OCI-LY3 (cell line): Measurements from ENCODE around the gene RERE.

ENCODE experiments used
- H2AFZ ChIP-seq: fragments of 200-600, 300-600 bp; shearing (Covaris generic); 2 replicates; pipeline ENCODE4 v1.6.0; 2014; ENCODE audit warnings: antibody characterized with exemption, low read depth, low read length
- H3K27ac ChIP-seq: fragments of 200-600, 300-600 bp; sonication (generic); 2 replicates; pipeline ENCODE4 v1.5.1; 2014; ENCODE audit warnings: mild to moderate bottlenecking, low read length, moderate library complexity, mixed read lengths
- H3K27me3 ChIP-seq: fragments of 200-600, 300-600 bp; sonication (generic); 2 replicates; pipeline ENCODE4 v1.6.1; 2014; ENCODE audit warnings: low read depth, low read length, mixed read lengths
- H3K36me3 ChIP-seq: fragments of 200-600, 300-600 bp; sonication (generic); replicated peaks from 2 replicates; pipeline ENCODE3; 2014; ENCODE audit warnings: low read depth, low read length, mixed read lengths
- H3K4me1 ChIP-seq: fragments of 300-600, 200-600 bp; sonication (generic); 2 replicates; pipeline ENCODE4 v1.6.1; 2014; ENCODE audit warnings: low read length, mixed read lengths
- H3K4me2 ChIP-seq: fragments of 200-600, 300-600 bp; sonication (generic); 2 replicates; pipeline ENCODE4 v1.6.1; 2014; ENCODE audit warnings: low read length, mixed read lengths
- H3K4me3 ChIP-seq: fragments of 300-600, 200-600 bp; sonication (generic); 2 replicates; pipeline ENCODE4 v1.5.1; 2014; ENCODE audit warnings: antibody characterized with exemption, mild to moderate bottlenecking, low read length, moderate library complexity
- H3K79me2 ChIP-seq: fragments of 300-600, 200-600 bp; shearing (Covaris generic); 2 replicates; pipeline ENCODE4 v1.6.1; 2014; ENCODE audit warnings: mild to moderate bottlenecking, low read length, mixed read lengths
- H3K9ac ChIP-seq: fragments of 300-600, 200-600 bp; shearing (Covaris generic); 2 replicates; pipeline ENCODE4 v1.6.0; 2014; ENCODE audit warnings: mild to moderate bottlenecking, low read length, moderate library complexity
- H3K9me3 ChIP-seq: fragments of 200-600, 300-600 bp; shearing (Covaris generic); 2 replicates; pipeline ENCODE4 v1.6.1; 2014; ENCODE audit warnings: low read length, mixed read lengths; ENCODE audit not compliant: insufficient read depth
- H4K20me1 ChIP-seq: fragments of 200-600, 300-600 bp; sonication (generic); 2 replicates; pipeline ENCODE4 v1.6.1; 2016; ENCODE audit warnings: low read length, mixed read lengths; ENCODE audit not compliant: insufficient read depth
- EZH2phosphoT487 ChIP-seq: fragments of 200-600 bp; shearing (Covaris generic); IDR thresholded peaks from 2 replicates; pipeline ENCODE4 v1.6.1; 2018; ENCODE audit warnings: antibody characterized with exemption, mixed run types, low read depth
- TF ChIP-seq, protein P1 (sequence below): fragments of 200-600, 300-600 bp; sonication (generic); IDR thresholded peaks from 2 replicates; pipeline ENCODE4 v1.5.1; 2014; ENCODE audit warnings: antibody characterized with exemption, low read length, low read depth

Gene RERE

DNA sequence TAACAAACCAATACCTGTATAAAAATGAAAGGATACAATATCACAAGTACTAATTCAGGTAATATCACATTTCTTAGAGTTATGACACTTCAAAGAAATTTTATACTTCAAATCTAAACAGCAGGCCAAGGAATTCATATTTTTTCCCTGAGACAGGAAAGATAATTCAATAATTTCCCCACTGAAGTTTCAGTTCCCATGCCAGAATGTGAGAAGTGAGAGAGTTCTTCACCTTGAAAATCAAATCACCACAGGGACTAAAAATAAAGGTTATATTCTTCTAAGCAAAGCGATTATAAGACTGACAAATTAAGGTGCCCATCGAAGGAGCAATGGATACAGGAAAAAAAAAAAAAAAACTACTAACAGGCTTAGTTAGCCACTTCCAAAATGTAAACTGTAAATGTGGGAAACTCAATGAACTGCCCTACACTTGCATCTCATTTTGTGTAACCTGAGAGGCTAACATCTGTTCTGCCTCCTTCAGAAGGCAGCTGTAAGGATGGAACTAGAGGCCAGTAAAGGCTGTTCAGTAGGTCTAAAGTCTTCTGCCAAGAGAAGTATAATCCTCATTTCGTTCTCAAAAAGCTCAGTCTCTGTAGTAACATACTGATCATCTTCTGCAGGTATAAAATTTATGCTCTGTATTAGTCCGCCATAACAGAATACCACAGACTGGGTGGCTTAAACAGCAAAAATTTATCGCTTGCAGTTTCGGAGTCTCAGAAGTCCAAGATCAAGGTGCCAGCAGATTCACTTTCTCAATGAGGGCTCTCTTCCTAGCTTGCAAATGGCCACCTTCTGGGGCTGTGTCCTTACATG, 127.8 kb downstream of the RERE start:
- Histone ChIP-seq H3K4me2 (peak overlapping the region; percentile 47), H3K79me2 (peaks cover 52% of the 10 kb centered on the region), H3K9ac (no peak overlapping the region), H3K9me3 (no peaks in the 10 kb centered on the region), H3K4me1 (peaks cover 25% of the 10 kb centered on the region), H3K36me3 (no peaks in the 10 kb centered on the region), H3K4me3 (peak overlapping the region; percentile 34; the same call in 1 of the 2 replicates), H3K27ac (no peak overlapping the region), H4K20me1 (peaks cover 17% of the 10 kb centered on the region), H3K27me3 (no peaks in the 10 kb centered on the region), H2AFZ (no peak overlapping the region)
- TF ChIP-seq, protein P1, sequence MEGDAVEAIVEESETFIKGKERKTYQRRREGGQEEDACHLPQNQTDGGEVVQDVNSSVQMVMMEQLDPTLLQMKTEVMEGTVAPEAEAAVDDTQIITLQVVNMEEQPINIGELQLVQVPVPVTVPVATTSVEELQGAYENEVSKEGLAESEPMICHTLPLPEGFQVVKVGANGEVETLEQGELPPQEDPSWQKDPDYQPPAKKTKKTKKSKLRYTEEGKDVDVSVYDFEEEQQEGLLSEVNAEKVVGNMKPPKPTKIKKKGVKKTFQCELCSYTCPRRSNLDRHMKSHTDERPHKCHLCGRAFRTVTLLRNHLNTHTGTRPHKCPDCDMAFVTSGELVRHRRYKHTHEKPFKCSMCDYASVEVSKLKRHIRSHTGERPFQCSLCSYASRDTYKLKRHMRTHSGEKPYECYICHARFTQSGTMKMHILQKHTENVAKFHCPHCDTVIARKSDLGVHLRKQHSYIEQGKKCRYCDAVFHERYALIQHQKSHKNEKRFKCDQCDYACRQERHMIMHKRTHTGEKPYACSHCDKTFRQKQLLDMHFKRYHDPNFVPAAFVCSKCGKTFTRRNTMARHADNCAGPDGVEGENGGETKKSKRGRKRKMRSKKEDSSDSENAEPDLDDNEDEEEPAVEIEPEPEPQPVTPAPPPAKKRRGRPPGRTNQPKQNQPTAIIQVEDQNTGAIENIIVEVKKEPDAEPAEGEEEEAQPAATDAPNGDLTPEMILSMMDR, result no peak
- TF ChIP-seq EZH2phosphoT487, result no peak

DNA sequence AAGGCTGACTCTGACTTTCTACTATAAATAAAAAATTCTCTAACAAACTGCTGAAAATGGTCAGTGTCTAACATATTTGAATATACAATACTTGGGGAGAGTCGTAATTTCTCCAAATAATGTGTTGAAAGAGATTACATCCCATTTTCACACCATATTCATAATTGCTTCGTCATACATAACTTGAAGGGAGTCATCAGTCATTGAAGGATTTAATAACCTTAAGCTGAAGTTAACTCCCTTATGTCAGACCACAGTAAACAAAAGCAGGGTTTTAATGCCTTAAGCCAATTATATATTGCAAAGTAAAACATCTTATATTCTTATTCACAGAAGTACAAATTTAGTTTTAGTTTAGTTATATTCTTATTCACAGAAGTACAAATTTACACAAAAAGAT, 129.9 kb downstream of the RERE start:
- Histone ChIP-seq H3K79me2 (peaks cover 41% of the 10 kb centered on the region), H3K36me3 (no peaks in the 10 kb centered on the region), H2AFZ (no peak overlapping the region), H3K9ac (no peak overlapping the region), H3K4me2 (no peak overlapping the region), H4K20me1 (peaks cover 19% of the 10 kb centered on the region), H3K9me3 (no peaks in the 10 kb centered on the region), H3K4me3 (no peak overlapping the region), H3K4me1 (peaks cover 25% of the 10 kb centered on the region), H3K27me3 (no peaks in the 10 kb centered on the region), H3K27ac (no peak overlapping the region)
- TF ChIP-seq, protein P1, result no peak
- TF ChIP-seq EZH2phosphoT487, result no peak

DNA sequence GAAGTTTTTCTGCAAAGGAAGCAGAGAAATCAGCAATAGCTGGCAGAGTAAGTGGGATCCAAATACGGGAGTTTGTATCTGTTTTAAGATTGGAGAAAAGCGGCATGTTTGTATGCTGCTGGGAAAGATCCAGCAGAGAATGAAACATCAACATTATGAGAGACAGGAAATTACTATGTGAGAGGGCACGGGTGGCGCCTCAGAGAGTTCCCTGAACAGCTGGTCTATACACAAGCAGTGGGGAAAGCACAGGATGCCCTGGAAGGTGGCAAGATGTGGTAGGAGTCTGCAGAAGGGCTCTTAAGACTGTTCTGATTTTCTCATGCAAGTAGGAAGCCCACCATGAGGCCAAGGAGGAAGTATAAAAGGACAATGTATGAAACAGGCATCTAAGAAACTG, 130.4 kb downstream of the RERE start:
- Histone ChIP-seq H3K27me3 (no peaks in the 10 kb centered on the region), H3K4me1 (peaks cover 25% of the 10 kb centered on the region), H3K27ac (no peak overlapping the region), H3K9ac (no peak overlapping the region), H4K20me1 (peaks cover 24% of the 10 kb centered on the region), H2AFZ (no peak overlapping the region), H3K36me3 (no peaks in the 10 kb centered on the region), H3K79me2 (peaks cover 43% of the 10 kb centered on the region), H3K4me2 (no peak overlapping the region), H3K9me3 (no peaks in the 10 kb centered on the region), H3K4me3 (no peak overlapping the region)
- TF ChIP-seq, protein P1, result no peak
- no peak for TF ChIP-seq EZH2phosphoT487

DNA sequence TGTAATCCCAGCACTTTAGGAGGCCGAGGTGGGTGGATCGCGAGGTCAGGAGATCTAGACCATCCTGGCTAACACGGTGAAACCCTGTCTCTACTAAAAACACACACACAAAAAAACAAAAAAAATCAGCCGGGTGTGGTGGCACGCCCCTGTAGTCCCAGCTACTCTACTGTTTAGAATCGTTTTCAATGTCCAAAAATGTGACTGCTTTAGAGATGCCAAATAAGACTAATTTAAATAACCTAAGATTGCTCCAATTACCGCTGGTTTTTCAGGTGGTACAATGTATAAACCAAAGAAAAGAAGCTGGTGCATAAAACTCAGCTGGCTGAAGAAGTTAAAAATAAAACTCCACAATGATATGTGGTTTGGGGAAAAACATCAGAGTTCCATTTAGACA, 132.0 kb downstream of the RERE start:
- Histone ChIP-seq H3K9ac (no peak overlapping the region), H3K4me2 (no peak overlapping the region), H3K36me3 (no peaks in the 10 kb centered on the region), H2AFZ (no peak overlapping the region), H3K9me3 (no peaks in the 10 kb centered on the region), H4K20me1 (peaks cover 28% of the 10 kb centered on the region), H3K27ac (no peak overlapping the region), H3K27me3 (no peaks in the 10 kb centered on the region), H3K4me1 (peaks cover 41% of the 10 kb centered on the region), H3K79me2 (peaks cover 47% of the 10 kb centered on the region), H3K4me3 (no peak overlapping the region)
- no peak for TF ChIP-seq EZH2phosphoT487
- TF ChIP-seq, protein P1, result no peak
